Activated CD4-positive, alpha-beta T cell treated with anti-CD3 and anti-CD28 coated beads, Interleukin-2, Interleukin-4, amounts not matched to agents 100 ng/mL and 50 ng/mL, durations not matched to agents 16 hours and 8 hours (primary cell): ENCODE measurements around the gene SULF2.

Experiments
- DNase-seq: peaks from one replicate; pipeline ENCODE4 v3.0.0-alpha.2; 2020; ENCODE audit warnings: low spot score

Gene SULF2

GRCh38 chr20:47784599-47785310 is 526 bp downstream of the SULF2 start:
- no peak for DNase-seq

GRCh38 chr20:47783828-47784598 is 1.3 kb downstream of the SULF2 start:
- no peak for DNase-seq

- DNase-seq = no peak
Observed at GRCh38 chr20:47782920-47783552, 2.2 kb downstream of the SULF2 start.

- no peak for DNase-seq
Observed at GRCh38 chr20:47782076-47782475, 3.2 kb downstream of the SULF2 start.

GRCh38 chr20:47781632-47782031 is 3.6 kb downstream of the SULF2 start:
- no peak for DNase-seq

- DNase-seq = no peak
Observed at GRCh38 chr20:47780720-47781389, 4.4 kb downstream of the SULF2 start.

- no peak for DNase-seq
Observed at GRCh38 chr20:47778398-47779354, 6.6 kb downstream of the SULF2 start.

GRCh38 chr20:47777220-47777619 is 8.1 kb downstream of the SULF2 start:
- DNase-seq = no peak

GRCh38 chr20:47776639-47777038 is 8.6 kb downstream of the SULF2 start:
- no peak for DNase-seq

- DNase-seq = no peak
Observed at GRCh38 chr20:47775841-47776240, 9.4 kb downstream of the SULF2 start.

- no peak for DNase-seq
Observed at GRCh38 chr20:47775039-47775438, 10.2 kb downstream of the SULF2 start.

GRCh38 chr20:47774131-47774777 is 11.0 kb downstream of the SULF2 start:
- no peak for DNase-seq

GRCh38 chr20:47773371-47773786 is 11.9 kb downstream of the SULF2 start:
- DNase-seq = no peak

- no peak for DNase-seq
Observed at GRCh38 chr20:47770935-47771334, 14.3 kb downstream of the SULF2 start.

- DNase-seq = no peak
Observed at GRCh38 chr20:47768016-47768824, 17.1 kb downstream of the SULF2 start.

GRCh38 chr20:47765691-47766594 is 19.3 kb downstream of the SULF2 start:
- no peak for DNase-seq

GRCh38 chr20:47765271-47765670 is 20.0 kb downstream of the SULF2 start:
- no peak for DNase-seq

- no peak for DNase-seq
Observed at GRCh38 chr20:47764154-47764733, 21.0 kb downstream of the SULF2 start.
